ENCODE data around the gene THSD4.

- TF ChIP-seq MAZ (IDR thresholded peaks at IDR 0.05; ENCODE audit: borderline replicate concordance, low read depth, low read length), result no peak
- no peak for TF ChIP-seq CTCF (conservative IDR thresholded peaks at IDR 0.05; ENCODE audit: low read depth, low read length)
- no peak for TF ChIP-seq RAD21 (IDR thresholded peaks at IDR 0.05; ENCODE audit: low read length)
- TF ChIP-seq CEBPB (IDR thresholded peaks at IDR 0.05; ENCODE audit: low read depth, low read length), result no peak
Measured at GRCh38 chr15:71612869-71613268, 497.6 kb downstream of the THSD4 start.

Measured in IMR-90 (cell line).